Right lobe of liver (tissue), 6 donors: Measurements from ENCODE around the gene MTM1. TPM values are rescaled to one million over a fixed set of nuclear protein-coding genes. Genes with fewer than 3 reads are reported as not detected.

ENCODE experiments used
- ATAC-seq, 4 donors: fragments of 200-7000 bp; cut with Tn5 transposase; one replicate each; pipeline ENCODE4 v1.9.1; 2020; ENCODE audit warnings: mild to moderate bottlenecking in 4 of 4, moderate library complexity in 4 of 4
- DNase-seq, 3 donors: peaks; one replicate each; pipeline ENCODE4 v3.0.0-alpha.2; 2020
- H3K27ac ChIP-seq, 3 donors: fragments of 200-600 bp; one replicate each; pipeline ENCODE4 v1.8.0; 2022
- H3K27me3 ChIP-seq, 2 donors: fragments of 200-600 bp; one replicate each; pipeline ENCODE4 v1.8.0; 2022
- H3K36me3 ChIP-seq, 4 donors: fragments of 200-600 bp; sonication (generic) in 1 of 4; one replicate each; pipeline versions ENCODE4 v1.5.1 to v1.8.0; 2017 to 2022; ENCODE audit warnings: control low read depth in 1 of 4
- H3K4me1 ChIP-seq, 4 donors: fragments of 200-600 bp; sonication (generic) in 1 of 4; one replicate each; pipeline versions ENCODE4 v1.5.1 to v1.8.0; 2017 to 2022; ENCODE audit warnings: control low read depth in 1 of 4
- H3K4me3 ChIP-seq, 3 donors: fragments of 200-600 bp; one replicate each; pipeline ENCODE4 v1.8.0; 2022
- H3K9me3 ChIP-seq, 4 donors: fragments of 200-600 bp; sonication (generic) in 1 of 4; one replicate each; pipeline versions ENCODE4 v1.5.1 to v1.8.0; 2017 to 2022; ENCODE audit warnings: control low read depth in 1 of 4
- CTCF ChIP-seq, 4 donors: fragments of 200-600 bp in 3 of 4; fragments of 450-650 bp in 1 of 4; IDR thresholded peaks; one replicate each; pipeline versions ENCODE4 v1.5.1 to v1.8.0; 2016 to 2022; ENCODE audit warnings: antibody characterized with exemption in 4 of 4, mild to moderate bottlenecking in 2 of 4
- POLR2A ChIP-seq: fragments of 450-650 bp; IDR thresholded peaks from one replicate; pipeline ENCODE4 v1.6.1; 2017; ENCODE audit warnings: antibody characterized with exemption, mild to moderate bottlenecking
- WGBS: methylation state at CpG from one replicate; pipeline ENCODE4 v1.1.6; 2018; ENCODE audit warnings: low coverage, low lambda C conversion rate; ENCODE audit not compliant: insufficient coverage; ENCODE audit errors: missing lambda C conversion rate; 5-methylcytosine and 5-hydroxymethylcytosine counted together
- intact Hi-C, 2 donors: fragments of 100-400 bp; cut with DNase I; formaldehyde crosslinking; loops; one replicate each; pipeline versions ENCODE4 v1.11.2 to v1.14.1; 2022
- total RNA-seq, 6 experiments: library from RNA; depleted of rRNA in 2 of 6; stranded (reverse); fragments of >200 nt in 2 of 6; fragmentation: NEBNext Ultra II Directional in 3 of 6; extraction: Animal tissue kit (Norgen Biotek cat#: 25700) in 3 of 6; gene quantifications; one replicate each; pipeline versions ENCODE4 v1.1.0 to v1.2.4, GENCODE V29; 2016 to 2023
- donor health status: DM: no; HTN: yes; CAD: no.
- donor health status: DM: no; HTN: no; CAD: no.
- donor health status: DM: no; HTN: no; CAD: no.
- donor health status: DM: no; HTN: yes; CAD: no.
- donor health status: DM: no; HTN: yes; CAD: no.

The MTM1 gene
- total RNA-seq, 6 experiments from 2014 or later: 9.8 to 18.0 (median 13.5) TPM

DNA sequence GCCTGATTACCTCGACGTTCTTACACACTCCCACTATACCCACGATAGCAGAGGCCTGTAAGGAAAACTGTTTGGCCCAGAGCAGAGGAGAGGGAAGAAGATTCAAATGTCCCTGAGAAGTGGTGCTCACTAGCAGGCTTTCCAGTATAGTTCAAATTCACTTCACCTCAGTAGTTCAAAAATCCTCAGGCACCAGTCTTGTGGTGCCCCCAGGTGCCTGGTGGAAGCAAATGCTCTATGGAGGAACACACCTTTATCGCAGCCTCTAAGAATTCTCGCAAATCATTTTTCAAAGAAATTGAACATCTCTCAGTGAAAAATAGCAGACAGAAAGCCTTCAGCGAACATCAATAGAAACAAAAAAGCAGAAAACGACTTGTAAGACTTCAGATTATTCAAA, 112.6 kb downstream of the MTM1 start:
- H3K27me3 ChIP-seq: no peaks in the 10 kb centered on the region
- no peak for DNase-seq
- intact Hi-C loops: no loop called here
- H3K36me3 ChIP-seq: no peaks in the 10 kb centered on the region
- H3K4me3 ChIP-seq: no peak overlapping the region
- no peaks in the 10 kb centered on the region for H3K4me1 ChIP-seq
- TF ChIP-seq CTCF (IDR thresholded peaks at IDR 0.05) (peak; percentile 35 to 54 (median 48)), POLR2A (no peak)
- peak; percentile 73 to 82 (median 80) for ATAC-seq
- H3K9me3 ChIP-seq: no peaks in the 10 kb centered on the region
- 37% methylated on average over 7 of the region's 7 CpGs for WGBS
- no peak overlapping the region for H3K27ac ChIP-seq

DNA sequence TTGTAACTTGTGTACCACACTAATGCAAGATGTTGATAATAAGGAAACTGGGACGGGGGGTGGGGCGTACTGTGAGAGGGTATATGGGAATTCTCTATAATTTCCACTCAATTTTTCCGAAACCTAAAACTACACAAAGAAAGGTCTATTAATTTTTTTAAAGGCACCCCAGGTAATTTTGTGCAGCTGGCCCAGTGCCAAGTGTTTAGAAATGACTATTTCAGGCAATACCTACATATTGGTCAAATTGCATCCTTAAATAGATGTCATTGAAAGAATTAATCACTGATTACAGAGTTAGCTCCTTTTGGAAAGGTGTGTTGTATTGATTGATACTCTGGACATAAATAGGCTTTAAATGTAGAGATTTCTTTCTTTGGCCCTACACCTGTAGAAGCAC, 114.7 kb downstream of the MTM1 start:
- ATAC-seq: no peak
- DNase-seq: no peak
- no peaks in the 10 kb centered on the region for H3K27me3 ChIP-seq
- no peaks in the 10 kb centered on the region for H3K4me1 ChIP-seq
- intact Hi-C loops: no loop called here
- no peak overlapping the region for H3K4me3 ChIP-seq
- no peaks in the 10 kb centered on the region for H3K9me3 ChIP-seq
- WGBS: 62% methylated on average over 3 of the region's 3 CpGs
- TF ChIP-seq POLR2A (no peak), CTCF (IDR thresholded peaks at IDR 0.05) (no peak)
- H3K36me3 ChIP-seq: no peaks in the 10 kb centered on the region
- no peak overlapping the region for H3K27ac ChIP-seq

DNA sequence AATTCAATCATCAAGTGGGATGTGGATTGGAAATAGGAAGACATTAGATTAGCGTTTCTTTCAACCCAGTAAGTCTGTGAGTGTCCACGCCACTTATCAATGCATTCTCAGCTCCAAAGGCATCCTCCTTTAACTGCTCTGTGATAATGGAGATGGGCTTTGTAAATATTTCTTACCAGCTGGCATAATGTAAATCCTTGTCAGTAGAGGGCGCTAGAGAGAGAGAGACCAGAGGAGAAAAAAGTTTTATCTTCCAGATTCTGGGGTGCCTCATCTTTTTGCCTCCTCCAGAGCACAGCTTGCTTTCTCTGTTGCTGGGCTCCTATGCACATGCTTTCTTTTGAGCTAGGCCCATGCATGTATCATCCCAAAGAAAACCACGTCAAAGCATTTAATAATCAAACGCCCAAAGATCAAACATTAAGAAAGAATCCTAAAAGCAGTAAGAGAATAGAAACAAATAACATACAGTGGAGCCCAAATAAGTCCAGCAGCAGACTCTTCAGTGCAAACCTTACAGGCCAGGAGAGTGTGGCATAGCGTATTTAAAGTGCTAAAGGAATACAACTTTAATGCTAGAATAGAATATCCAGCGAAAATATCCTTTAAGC, 115.2 kb downstream of the MTM1 start:
- TF ChIP-seq CTCF (IDR thresholded peaks at IDR 0.05): peak; percentile 47 to 64 (median 60)
- TF ChIP-seq POLR2A: no peak
- intact Hi-C loops: no loop called here
- Histone ChIP-seq H3K4me3 (no peak overlapping the region), H3K9me3 (no peaks in the 10 kb centered on the region), H3K4me1 (no peaks in the 10 kb centered on the region), H3K27ac (no peak overlapping the region), H3K27me3 (no peaks in the 10 kb centered on the region), H3K36me3 (no peaks in the 10 kb centered on the region)
- ATAC-seq (peak; percentile 51 to 63 (median 62)), DNase-seq (no peak)
- WGBS: 19% methylated on average over 7 of the region's 7 CpGs

DNA sequence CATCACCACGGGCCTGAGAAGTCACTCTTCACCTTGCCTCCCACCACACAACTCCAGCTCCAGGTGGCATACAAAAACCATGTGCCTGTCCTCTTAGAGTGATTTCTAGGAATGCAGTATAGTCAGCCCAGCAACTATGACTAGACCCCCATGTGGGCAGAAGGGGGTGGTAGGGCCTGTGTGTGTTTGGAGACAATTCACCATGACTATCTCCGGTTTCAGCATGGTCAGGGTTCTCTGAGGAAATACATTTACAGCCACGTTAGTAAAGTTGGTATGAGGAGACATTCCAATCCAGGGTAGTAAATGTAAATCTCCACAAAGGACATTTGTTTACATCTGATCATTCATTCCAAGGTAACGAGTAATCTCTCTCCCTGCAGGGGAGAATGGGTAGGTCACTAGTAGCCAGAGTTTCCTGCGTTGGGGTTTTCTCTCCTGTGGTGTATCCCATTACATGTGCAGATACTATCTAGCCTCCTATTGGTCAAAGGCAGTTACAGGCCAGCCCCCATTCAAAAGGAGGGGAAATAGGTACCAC, 120.6 kb downstream of the MTM1 start:
- intact Hi-C loops: no loop called here
- H3K4me1 ChIP-seq: no peaks in the 10 kb centered on the region
- DNase-seq (no peak), ATAC-seq (no peak)
- no peaks in the 10 kb centered on the region for H3K27me3 ChIP-seq
- H3K27ac ChIP-seq: no peak overlapping the region
- TF ChIP-seq POLR2A (no peak), CTCF (IDR thresholded peaks at IDR 0.05) (no peak)
- H3K9me3 ChIP-seq: no peaks in the 10 kb centered on the region
- H3K36me3 ChIP-seq: no peaks in the 10 kb centered on the region
- 59% methylated on average over 4 of the region's 5 CpGs for WGBS
- no peak overlapping the region for H3K4me3 ChIP-seq
